ENCODE data around the gene IGFL1. TPM values are rescaled to one million over a fixed set of nuclear protein-coding genes. Genes with fewer than 3 reads are reported as not detected.
"Not testable (repeated sequence)": the region's sequence is repeated elsewhere in the genome, so short reads cannot be mapped to it uniquely, and the experiment has no call there.

The IGFL1 gene
- total and polyA plus RNA-seq, 8 donors, result 0.50 to 0.88 TPM; not detected in 6

DNA sequence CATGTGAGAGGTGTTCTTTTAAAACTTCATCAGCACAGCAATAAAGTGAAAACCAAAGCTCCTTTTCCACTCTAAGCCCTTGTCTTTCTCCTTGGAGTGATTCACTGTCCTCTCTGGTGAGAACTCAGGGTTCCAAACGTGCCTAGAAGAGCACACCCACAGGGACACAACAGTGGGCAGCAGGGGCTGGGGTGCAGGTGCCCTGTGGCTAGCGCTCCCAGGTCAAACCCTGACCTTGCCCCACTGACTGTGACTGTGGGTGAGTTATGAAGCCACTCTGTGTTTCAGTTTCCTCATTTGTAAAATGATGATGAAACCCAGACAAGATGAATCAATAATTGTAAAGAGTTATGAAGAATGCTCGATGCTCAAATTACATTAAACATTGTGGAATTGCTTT, 37.6 kb upstream of the IGFL1 start:
- no peak overlapping the region for H3K27ac ChIP-seq
- WGBS, 5 donors, result 46 to 71% (median 66%) methylated on average over 3 of the region's 3 CpGs
- DNase-seq, result no peak
- peaks cover 0 to 7% (median 0%) of the 10 kb centered on the region in 4 donors for H3K4me1 ChIP-seq
- H3K4me3 ChIP-seq, result no peak overlapping the region
- intact Hi-C loops (cut with DNase I; ENCODE audit: low total_unique reads), result loop anchor here (5.0 kb wide), 1 partner anchor 110 kb away; no protein-coding TSS in a partner anchor
- no peaks in the 10 kb centered on the region for H3K9me3 ChIP-seq
- no peaks in the 10 kb centered on the region for H3K36me3 ChIP-seq
- TF ChIP-seq, protein P1, sequence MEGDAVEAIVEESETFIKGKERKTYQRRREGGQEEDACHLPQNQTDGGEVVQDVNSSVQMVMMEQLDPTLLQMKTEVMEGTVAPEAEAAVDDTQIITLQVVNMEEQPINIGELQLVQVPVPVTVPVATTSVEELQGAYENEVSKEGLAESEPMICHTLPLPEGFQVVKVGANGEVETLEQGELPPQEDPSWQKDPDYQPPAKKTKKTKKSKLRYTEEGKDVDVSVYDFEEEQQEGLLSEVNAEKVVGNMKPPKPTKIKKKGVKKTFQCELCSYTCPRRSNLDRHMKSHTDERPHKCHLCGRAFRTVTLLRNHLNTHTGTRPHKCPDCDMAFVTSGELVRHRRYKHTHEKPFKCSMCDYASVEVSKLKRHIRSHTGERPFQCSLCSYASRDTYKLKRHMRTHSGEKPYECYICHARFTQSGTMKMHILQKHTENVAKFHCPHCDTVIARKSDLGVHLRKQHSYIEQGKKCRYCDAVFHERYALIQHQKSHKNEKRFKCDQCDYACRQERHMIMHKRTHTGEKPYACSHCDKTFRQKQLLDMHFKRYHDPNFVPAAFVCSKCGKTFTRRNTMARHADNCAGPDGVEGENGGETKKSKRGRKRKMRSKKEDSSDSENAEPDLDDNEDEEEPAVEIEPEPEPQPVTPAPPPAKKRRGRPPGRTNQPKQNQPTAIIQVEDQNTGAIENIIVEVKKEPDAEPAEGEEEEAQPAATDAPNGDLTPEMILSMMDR (IDR thresholded peaks at IDR 0.05), result no peak
- TF ChIP-seq POLR2AphosphoS5 (IDR thresholded peaks at IDR 0.05) (no peak), POLR2A (IDR thresholded peaks at IDR 0.05) (no peak), EP300 (IDR thresholded peaks at IDR 0.05) (no peak)
- peaks cover 11 to 65% (median 26%) of the 10 kb centered on the region in 3 donors for H3K27me3 ChIP-seq

GRCh38 chr19:46192626-46192991, 36.9 kb upstream of the IGFL1 start:
- not testable (repeated sequence) for DNase-seq
- peaks cover 11 to 68% (median 29%) of the 10 kb centered on the region in 3 donors for H3K27me3 ChIP-seq
- intact Hi-C loops (cut with DNase I; ENCODE audit: low total_unique reads), result loop anchor here (5.0 kb wide), 1 partner anchor 110 kb away; no protein-coding TSS in a partner anchor

GRCh38 chr19:46192992-46193650, 36.4 kb upstream of the IGFL1 start:
- peaks cover 11 to 63% (median 29%) of the 10 kb centered on the region in 3 donors for H3K27me3 ChIP-seq
- DNase-seq, result no peak
- no peaks in the 10 kb centered on the region for H3K9me3 ChIP-seq
- H3K4me3 ChIP-seq, result no peak overlapping the region
- H3K27ac ChIP-seq, result no peak overlapping the region
- WGBS, 5 donors, result 49 to 71% (median 63%) methylated on average over 11 of the region's 11 CpGs
- TF ChIP-seq, protein P1 (IDR thresholded peaks at IDR 0.05), result no peak
- TF ChIP-seq EP300 (IDR thresholded peaks at IDR 0.05), result no peak
- no peaks in the 10 kb centered on the region for H3K36me3 ChIP-seq
- intact Hi-C loops (cut with DNase I; ENCODE audit: low total_unique reads), result loop anchor here (5.0 kb wide), 1 partner anchor 111 kb away; no protein-coding TSS in a partner anchor
- H3K4me1 ChIP-seq, result peaks cover 0 to 7% (median 0%) of the 10 kb centered on the region in 4 donors

More at GRCh38 chr19:46192626-46192991, 36.9 kb upstream of the IGFL1 start:
- not testable (repeated sequence) for H3K4me3 ChIP-seq, H3K27ac ChIP-seq, H3K36me3 ChIP-seq, H3K9me3 ChIP-seq, H3K4me1 ChIP-seq
- 63 to 72% (median 69%) methylated on average over 5 of the region's 5 CpGs for WGBS, 5 donors

DNA sequence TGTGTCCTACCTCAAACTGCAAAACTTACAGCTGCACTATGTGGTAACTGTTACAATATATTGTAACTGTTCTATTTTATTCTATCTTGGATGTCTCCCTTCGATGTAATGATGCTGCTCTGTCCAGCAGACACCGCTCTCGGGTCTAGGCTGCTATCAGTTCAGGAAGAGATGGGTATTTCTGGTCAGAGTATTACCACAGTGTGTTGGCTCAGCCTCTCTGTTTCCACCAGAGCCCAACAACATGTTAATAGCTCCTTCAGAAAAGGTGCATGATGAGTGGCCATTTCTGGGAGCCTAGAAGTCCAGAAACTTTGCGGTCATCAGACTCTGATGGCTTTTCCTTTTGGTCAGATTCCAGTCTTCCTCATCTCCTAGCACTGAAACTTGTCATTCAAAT, 35.9 kb upstream of the IGFL1 start:
- Histone ChIP-seq H3K36me3 (no peaks in the 10 kb centered on the region), H3K4me1 (peaks cover 0 to 7% (median 0%) of the 10 kb centered on the region in 4 donors), H3K9me3 (no peaks in the 10 kb centered on the region), H3K27me3 (peaks cover 11 to 57% (median 24%) of the 10 kb centered on the region in 3 donors), H3K4me3 (no peak overlapping the region), H3K27ac (no peak overlapping the region)
- intact Hi-C loops (cut with DNase I; ENCODE audit: low total_unique reads), result loop anchor here (5.0 kb wide), 1 partner anchor 111 kb away; no protein-coding TSS in a partner anchor
- WGBS, 5 donors, result 77 to 86% (median 81%) methylated on average over 4 of the region's 4 CpGs
- TF ChIP-seq, protein P1 (IDR thresholded peaks at IDR 0.05), result no peak
- TF ChIP-seq POLR2AphosphoS5 (IDR thresholded peaks at IDR 0.05) (no peak), POLR2A (IDR thresholded peaks at IDR 0.05) (no peak), EP300 (IDR thresholded peaks at IDR 0.05) (no peak)
- DNase-seq, result no peak

DNA sequence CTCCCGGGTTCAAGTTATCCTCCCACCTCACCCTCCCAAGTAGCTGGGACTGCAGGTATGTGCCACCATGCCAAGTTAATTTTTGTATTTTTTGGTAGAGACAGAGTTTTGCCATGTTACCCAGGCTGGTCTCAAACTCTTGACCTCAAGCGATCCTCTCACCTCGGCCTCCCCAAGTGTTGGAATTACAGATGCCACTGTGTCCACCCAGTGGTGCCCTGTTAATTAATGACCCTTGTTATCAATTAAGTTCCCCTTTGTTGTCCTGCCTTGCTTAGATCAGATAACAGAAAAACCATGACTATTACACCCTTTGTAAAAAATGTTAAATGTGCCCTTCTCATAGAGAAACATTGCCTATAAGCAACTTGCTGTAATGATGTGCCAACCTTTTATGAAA, 34.4 kb upstream of the IGFL1 start:
- WGBS, 5 donors, result 87 to 94% (median 92%) methylated on average over 3 of the region's 3 CpGs
- H3K27ac ChIP-seq, result no peak overlapping the region
- no peak for DNase-seq
- intact Hi-C loops (cut with DNase I; ENCODE audit: low total_unique reads), result no loop called here
- no peak overlapping the region for H3K4me3 ChIP-seq
- peaks cover 0 to 7% (median 0%) of the 10 kb centered on the region in 4 donors for H3K4me1 ChIP-seq
- no peaks in the 10 kb centered on the region for H3K36me3 ChIP-seq
- TF ChIP-seq EP300 (IDR thresholded peaks at IDR 0.05) (no peak), POLR2AphosphoS5 (IDR thresholded peaks at IDR 0.05) (no peak), POLR2A (IDR thresholded peaks at IDR 0.05) (no peak)
- TF ChIP-seq, protein P1 (IDR thresholded peaks at IDR 0.05), result no peak
- H3K9me3 ChIP-seq, result no peaks in the 10 kb centered on the region
- H3K27me3 ChIP-seq, result peaks cover 0 to 51% (median 15%) of the 10 kb centered on the region in 3 donors

GRCh38 chr19:46195919-46196318, 33.6 kb upstream of the IGFL1 start:
- intact Hi-C loops (cut with DNase I; ENCODE audit: low total_unique reads), result not testable (repeated sequence)

More at GRCh38 chr19:46195919-46196318, 33.6 kb upstream of the IGFL1 start:
- H3K36me3 ChIP-seq, H3K4me3 ChIP-seq, H3K27ac ChIP-seq, H3K4me1 ChIP-seq, DNase-seq, H3K9me3 ChIP-seq: not testable (repeated sequence)
- 65 to 86% (median 80%) methylated on average over 5 to 7 of the region's 7 CpGs for WGBS, 5 donors
- H3K27me3 ChIP-seq, result peaks cover 0 to 43% (median 15%) of the 10 kb centered on the region in 3 donors

Data from stomach (tissue), 9 donors.